ENCODE measurements around the gene TEX2.

The TEX2 gene

DNA sequence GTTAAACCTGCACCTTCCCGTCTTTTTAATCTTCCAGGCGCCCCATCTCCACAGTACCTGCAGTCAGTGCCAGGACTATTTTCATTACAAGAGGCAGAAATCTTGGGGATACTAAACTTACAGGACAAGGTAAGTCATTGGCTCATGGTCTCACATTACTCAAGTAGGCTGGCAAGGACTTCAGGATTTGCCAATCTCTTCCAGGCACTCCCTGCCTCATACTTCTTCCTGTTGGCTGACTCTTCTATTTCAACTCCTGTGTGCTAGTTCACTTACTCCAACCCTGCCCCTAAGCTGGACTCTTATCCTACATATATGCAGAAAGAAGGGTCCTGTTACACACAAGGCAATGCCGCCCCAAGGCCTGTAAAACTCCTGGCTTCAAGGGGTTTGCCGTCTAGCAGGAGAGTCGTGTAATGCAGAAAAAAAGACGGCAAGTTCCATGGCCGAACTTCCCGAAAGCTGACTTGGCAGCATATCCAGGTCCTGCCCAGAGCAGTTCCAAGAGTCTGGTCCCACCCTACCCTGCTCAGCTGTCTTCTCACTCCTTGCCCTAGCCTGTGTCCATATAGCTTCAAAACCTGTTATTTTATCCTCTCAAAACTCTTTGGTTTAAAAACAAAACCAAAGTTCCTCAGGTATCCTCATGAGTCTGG is 147.9 kb downstream of the TEX2 start:
- no peak for DNase-seq (ENCODE audit: low read depth)

DNA sequence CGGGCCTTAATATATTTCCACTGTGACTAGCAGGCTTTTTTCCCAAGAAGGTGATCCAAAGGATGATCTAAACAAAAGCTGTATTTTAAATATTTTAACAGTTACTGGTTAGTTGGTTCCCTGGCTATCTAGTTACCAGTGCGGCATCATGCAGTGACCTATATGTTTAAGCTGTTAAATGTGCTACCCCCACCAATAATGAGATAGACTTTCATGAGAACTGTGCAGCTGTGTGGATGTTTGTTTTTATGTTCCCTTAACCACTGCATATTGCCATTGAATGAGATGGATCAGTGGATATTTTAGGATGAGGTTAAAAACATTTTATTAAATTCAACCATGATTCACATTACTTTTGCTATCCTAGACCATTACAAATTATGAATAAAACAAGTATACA is 150.1 kb downstream of the TEX2 start:
- DNase-seq (ENCODE audit: low read depth): no peak

DNA sequence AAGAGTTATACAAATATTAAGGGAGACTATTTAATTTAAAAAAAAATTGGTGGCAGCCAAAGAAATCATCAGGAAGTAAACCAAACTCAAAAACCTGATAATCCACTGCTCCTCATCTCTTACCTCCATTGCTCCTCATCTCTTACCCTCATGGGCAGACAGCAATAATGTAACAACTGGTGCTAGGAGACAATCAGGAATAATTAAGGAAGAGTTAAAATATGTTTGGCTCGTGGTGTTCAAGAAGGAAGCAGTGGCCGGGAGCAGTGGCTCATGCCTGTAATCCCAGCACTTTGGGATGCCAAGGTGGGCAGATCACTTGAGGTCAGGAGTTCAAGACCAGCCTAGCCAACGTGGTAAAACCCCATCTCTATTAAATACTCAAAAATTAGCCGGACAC is 151.2 kb downstream of the TEX2 start:
- no peak for DNase-seq (ENCODE audit: low read depth)

DNA sequence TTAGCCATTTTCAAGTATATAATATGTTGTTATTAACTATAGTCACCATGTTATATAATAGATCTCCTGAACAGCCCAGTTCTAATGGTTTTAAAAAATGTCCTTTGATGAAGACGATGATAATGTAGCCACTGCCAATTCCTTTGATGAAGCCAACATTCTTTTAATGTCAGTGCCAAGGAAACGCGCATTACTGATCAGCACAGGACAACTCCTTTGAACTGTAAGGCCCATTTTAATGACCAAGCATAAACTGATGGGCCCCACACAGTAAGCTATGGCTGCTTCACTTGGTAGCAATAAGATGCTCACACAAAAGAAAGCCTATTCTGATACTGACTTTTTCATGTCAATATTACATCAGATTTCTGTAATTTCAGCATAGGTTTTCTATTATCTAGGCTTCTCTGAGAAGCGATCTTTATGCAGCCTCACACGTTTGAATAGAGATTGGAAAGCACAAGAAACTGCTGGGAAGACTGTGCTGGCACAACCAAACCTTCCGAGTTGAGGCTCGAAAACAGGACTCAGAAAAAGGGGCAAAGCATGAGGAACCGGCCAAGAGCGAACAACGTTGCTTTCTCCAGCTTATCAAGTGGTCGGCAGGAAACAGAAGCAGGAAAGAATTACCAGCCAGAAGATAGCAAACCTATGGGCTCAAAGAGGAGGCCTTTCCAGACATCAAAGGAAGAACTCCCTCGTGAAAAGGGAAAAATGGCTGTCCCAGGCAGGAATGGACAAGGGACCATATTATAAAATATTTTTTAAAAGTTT is 152.5 kb downstream of the TEX2 start:
- no peak for DNase-seq (ENCODE audit: low read depth)

DNA sequence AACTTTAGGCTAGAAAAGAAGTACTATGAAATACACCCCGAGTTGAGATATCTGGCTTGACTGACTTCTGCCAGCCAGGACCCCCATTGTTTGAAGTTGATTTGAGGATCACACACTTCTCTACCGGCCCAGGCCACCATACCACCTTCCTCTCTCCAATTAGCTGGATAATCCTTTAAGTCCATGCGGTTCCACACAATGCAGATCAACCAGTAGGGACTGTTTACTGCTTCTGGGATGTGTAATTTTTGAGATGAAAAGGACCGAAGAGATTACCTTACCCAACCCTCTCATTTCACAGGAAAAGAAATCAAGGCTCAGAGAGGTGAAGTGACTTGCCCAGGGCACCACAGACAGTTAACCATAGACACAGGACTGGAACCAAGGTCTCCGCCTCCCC is 153.7 kb downstream of the TEX2 start:
- no peak for DNase-seq (ENCODE audit: low read depth)

DNA sequence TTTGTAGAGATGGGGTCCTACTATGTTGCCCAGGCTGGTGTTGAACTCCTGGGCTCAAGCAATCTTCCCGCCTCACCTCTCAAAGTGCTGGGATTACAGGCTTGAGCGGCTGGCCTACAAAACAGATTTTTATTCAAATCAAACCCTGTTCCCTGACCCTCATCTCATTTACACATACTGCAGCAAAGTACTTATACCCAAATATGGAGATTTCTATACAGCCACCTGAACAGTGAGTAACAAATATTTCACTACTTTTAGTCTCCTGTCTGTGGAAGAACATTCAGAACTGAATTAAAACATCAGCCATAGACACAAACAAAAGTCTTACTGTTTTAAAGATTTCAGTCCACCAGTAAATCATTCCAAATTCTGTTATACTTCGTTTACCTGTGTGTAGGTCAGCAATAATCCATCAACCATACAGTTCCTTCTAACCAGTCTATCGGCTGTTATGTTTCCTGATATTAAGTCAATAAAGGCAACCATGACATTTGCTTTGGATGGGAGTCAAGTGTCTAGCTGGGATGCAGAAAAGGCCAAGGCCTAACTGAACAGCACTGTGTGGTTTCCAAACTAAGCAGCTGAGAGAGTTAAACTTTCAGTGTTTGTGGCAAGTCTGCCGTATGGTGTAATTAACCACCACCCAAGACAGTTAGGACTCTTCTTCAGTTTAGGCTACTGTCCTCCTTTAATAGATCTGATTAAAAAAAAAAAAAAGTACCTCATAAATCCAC is 155.4 kb downstream of the TEX2 start:
- DNase-seq (ENCODE audit: low read depth): no peak

DNA sequence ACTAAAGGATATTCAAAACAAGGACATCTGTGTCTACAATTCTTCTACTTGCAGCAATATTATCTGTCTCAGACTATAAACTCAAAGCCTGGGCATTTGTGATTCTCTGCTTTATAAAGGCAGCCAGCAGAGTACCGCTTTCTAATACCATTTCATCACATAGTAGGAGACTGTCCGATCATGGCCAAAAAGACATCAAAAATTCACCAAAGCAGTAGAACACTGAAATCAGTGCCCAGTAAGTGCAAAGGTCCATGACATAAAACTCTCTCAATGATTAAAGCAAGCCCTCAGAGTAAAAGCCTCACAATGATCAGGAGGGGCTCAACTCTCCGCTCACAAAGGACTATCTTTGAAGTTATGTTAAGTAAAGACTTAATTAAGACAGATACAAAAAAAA is 156.1 kb downstream of the TEX2 start:
- no peak for DNase-seq (ENCODE audit: low read depth)

DNA sequence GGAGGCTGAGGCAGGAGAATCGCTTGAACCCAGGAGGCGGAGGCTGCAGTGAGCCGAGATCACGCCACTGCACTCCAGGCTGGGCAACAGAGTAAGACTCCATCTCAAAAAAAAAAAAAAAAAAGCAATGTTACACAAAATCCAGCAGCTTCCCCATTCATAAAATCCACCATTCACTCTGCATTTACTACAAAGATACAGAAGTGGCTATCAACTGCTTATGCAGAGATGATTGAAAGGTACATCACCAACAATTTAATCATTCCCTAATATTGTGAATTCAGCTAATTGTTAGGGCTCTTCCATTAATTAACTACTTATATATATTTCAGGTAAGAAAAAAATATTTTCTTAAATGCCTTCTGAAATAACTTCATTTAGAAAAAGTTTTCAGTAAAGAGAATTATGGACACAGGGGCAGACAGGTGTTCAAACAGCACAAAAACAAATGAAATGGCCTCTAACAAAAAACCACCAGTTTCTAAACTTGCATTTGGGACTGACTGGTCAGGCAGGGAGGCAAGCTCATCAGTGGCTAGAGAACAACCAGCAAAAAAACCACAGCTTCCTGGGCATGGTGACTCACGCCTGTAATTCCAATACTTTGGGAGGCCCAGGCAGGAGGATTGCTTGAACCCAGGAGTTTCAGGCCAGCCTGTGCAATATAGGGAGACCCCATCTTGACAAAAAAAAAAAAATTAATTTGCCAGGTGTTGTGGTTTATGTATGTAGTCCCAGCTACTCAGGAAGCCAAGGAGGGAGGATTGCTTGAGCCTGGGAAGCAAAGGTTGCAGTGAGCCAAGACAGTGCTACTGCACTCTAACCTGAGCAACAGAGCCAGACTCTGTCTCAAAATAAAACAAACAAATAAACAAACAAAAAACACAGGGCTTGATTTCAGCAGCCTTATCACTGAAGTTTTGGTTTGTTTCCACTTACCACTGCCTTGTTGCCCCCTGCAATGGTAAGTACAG is 159.4 kb downstream of the TEX2 start:
- no peak for DNase-seq (ENCODE audit: low read depth)

DNA sequence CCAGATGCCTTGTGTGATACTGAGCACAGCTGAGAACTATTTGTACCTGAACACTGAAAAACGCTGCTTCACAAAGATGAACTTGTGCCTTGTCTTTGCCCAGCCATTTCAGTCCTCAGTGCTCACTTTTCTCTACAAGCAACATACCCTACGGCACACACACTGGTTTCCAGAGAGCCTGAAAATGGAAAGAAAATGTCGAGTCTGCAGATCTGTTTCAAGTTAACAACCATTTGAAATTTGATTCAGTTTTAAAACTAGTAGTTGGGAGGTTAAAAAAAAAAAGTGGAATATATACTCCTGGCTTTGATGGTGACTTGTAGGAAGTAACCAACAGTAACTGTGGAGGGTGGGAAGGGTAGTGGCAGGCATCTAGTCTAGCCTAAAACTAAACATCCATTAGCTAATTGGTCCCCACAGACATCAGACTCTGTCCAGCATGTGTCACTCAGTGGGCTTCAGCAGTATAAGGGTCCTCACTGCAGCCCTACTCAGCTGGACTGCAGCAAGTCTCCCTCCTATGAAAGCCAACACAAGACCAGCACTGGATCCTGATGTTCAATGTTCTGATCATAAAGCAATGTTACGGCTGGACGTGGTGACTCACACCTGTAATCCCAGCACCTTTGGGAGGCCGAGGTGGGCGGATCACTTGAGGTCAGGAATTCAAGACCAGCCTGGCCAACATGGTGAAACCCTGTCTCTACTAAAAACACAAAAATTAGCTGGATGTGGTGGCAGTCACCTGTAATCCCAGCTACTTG is 160.3 kb downstream of the TEX2 start:
- DNase-seq (ENCODE audit: low read depth): no peak

DNA sequence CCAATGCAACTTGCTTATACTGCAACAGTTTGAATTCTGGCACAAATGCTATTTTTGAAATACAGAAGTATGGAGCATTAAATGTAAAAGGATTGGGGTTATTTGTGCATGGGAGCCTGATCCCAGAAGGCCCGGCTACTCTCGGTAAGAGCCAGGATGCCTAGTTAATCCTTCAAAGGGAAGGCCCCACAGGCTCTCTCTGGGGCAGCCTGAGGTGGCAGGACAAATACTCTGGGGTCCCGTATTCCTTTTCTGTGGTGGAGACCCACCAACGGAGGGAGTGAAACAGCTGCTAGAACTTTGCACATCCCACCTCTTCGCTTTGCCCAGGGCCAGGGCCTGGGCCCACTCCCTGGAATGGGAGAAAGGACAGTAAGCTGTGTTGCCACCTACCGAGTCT is 163.5 kb downstream of the TEX2 start:
- no peak for DNase-seq (ENCODE audit: low read depth)

All from activated gamma-delta T cell treated with anti-CD3 and anti-CD28 coated beads, Interleukin-2, amount 50 U/mL, for 16 hours (primary cell).